Loucy (cell line): ENCODE data around the gene CKS1B.

ENCODE experiments used
- H2AFZ ChIP-seq: fragments of 200-600 bp; sonication (generic); 2 replicates; pipeline ENCODE4 v1.6.0; 2016; ENCODE audit warnings: antibody characterized with exemption, mild to moderate bottlenecking, low read length, moderate library complexity
- H3F3A ChIP-seq: fragments of 200-600 bp; 2 replicates; pipeline ENCODE4 v1.6.0; 2016; ENCODE audit warnings: antibody characterized with exemption, low read depth, mild to moderate bottlenecking
- H3K27me3 ChIP-seq: fragments of 200-600 bp; sonication (generic); 2 replicates; pipeline ENCODE4 v1.6.1; 2014; ENCODE audit warnings: low read length, mild to moderate bottlenecking; ENCODE audit not compliant: insufficient read depth, poor library complexity, severe bottlenecking
- H3K36me3 ChIP-seq: fragments of 200-600 bp; sonication (generic); 2 replicates; pipeline ENCODE4 v1.6.1; 2016; ENCODE audit warnings: low read length; ENCODE audit not compliant: insufficient read depth
- H3K4me1 ChIP-seq: fragments of 200-600 bp; sonication (generic); 2 replicates; pipeline ENCODE4 v1.5.1; 2014; ENCODE audit warnings: low read length, mild to moderate bottlenecking; ENCODE audit not compliant: insufficient read depth, poor library complexity, severe bottlenecking
- H3K4me2 ChIP-seq: fragments of 200-600 bp; sonication (generic); 2 replicates; pipeline ENCODE4 v1.6.0; 2014; ENCODE audit warnings: antibody characterized with exemption, low read length, low read depth, mild to moderate bottlenecking; ENCODE audit not compliant: poor library complexity, severe bottlenecking
- H3K4me3 ChIP-seq: fragments of 200-600 bp; sonication (generic); 2 replicates; pipeline ENCODE4 v1.5.1; 2014; ENCODE audit warnings: low read length, mild to moderate bottlenecking, mixed read lengths; ENCODE audit not compliant: poor library complexity, severe bottlenecking
- H3K79me2 ChIP-seq: fragments of 200-600 bp; sonication (generic); 2 replicates; pipeline ENCODE4 v1.6.1; 2014; ENCODE audit warnings: low read length; ENCODE audit not compliant: insufficient read depth
- H3K9ac ChIP-seq: fragments of 200-600 bp; sonication (generic); 2 replicates; pipeline ENCODE4 v1.6.0; 2014; ENCODE audit warnings: mild to moderate bottlenecking, low read depth, low read length, moderate library complexity; ENCODE audit not compliant: poor library complexity, severe bottlenecking
- H3K9me2 ChIP-seq: fragments of 200-600 bp; sonication (generic); replicated peaks from 2 replicates; pipeline ENCODE4 v1.6.1; 2016; ENCODE audit warnings: low read depth, low read length, mixed read lengths
- H3K9me3 ChIP-seq: fragments of 200-600 bp; sonication (generic); 2 replicates; pipeline ENCODE4 v1.6.1; 2014; ENCODE audit warnings: mild to moderate bottlenecking, antibody characterized with exemption, low read length, low read depth; ENCODE audit not compliant: insufficient read depth
- H4K20me1 ChIP-seq: fragments of 200-600 bp; sonication (generic); 2 replicates; pipeline ENCODE4 v1.6.0; 2014; ENCODE audit warnings: antibody characterized with exemption, low read length, mild to moderate bottlenecking; ENCODE audit not compliant: insufficient read depth, poor library complexity, severe bottlenecking
- EZH2phosphoT487 ChIP-seq: fragments of 200-600 bp; IDR thresholded peaks from 2 replicates; pipeline ENCODE4 v1.6.1; 2018; ENCODE audit warnings: antibody characterized with exemption, mild to moderate bottlenecking, moderate library complexity, borderline replicate concordance
- TF ChIP-seq, protein P1 (sequence below): fragments of 200-600 bp; sonication (generic); conservative IDR thresholded peaks from 2 replicates; pipeline ENCODE4 v1.5.1; 2014; ENCODE audit warnings: mild to moderate bottlenecking, antibody characterized with exemption, low read length

The CKS1B gene

DNA sequence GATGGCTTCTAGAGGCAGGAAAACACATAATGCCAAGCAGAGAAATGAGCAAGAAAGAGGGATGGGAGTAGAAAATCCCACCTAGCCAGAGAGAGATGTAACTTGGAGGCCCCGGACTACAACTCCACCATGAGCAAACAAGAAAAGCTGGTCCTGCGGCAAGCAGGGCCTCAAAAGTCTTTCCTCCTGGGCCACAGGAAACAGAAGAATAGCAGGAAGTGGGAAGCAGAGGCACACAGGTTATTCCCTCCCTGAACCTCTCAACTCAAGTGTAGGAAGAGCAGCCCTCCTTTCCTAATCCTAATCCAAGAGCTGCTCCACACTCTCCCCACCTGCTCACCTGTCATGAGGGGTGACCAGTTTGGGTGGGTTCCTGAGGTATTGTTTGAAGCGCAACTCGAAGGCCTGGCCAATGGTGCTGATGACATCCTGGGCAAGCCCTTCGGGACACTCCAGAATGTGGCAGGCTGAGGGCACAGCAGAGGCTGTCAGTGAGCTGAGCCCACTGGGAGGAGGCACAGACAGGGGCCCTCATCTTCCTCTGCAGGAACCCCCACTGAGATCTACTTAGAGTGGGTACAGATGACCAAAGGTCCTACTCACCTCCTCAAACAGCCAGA, 7.0 kb upstream of the CKS1B start:
- H3F3A ChIP-seq = no peaks in the 10 kb centered on the region; the same call in 1 of the 2 replicates
- no peaks in the 10 kb centered on the region for H3K27me3 ChIP-seq
- no peaks in the 10 kb centered on the region for H3K9me2 ChIP-seq
- H3K9ac ChIP-seq = no peak overlapping the region
- H3K36me3 ChIP-seq = peaks cover 40% of the 10 kb centered on the region; the same call in 1 of the 2 replicates
- H3K79me2 ChIP-seq = peaks cover 56% of the 10 kb centered on the region
- H3K4me1 ChIP-seq = peaks cover 34% of the 10 kb centered on the region
- H4K20me1 ChIP-seq = peaks cover 6% of the 10 kb centered on the region
- H3K4me3 ChIP-seq = no peak overlapping the region
- H3K4me2 ChIP-seq = no peak overlapping the region
- TF ChIP-seq, protein P1, sequence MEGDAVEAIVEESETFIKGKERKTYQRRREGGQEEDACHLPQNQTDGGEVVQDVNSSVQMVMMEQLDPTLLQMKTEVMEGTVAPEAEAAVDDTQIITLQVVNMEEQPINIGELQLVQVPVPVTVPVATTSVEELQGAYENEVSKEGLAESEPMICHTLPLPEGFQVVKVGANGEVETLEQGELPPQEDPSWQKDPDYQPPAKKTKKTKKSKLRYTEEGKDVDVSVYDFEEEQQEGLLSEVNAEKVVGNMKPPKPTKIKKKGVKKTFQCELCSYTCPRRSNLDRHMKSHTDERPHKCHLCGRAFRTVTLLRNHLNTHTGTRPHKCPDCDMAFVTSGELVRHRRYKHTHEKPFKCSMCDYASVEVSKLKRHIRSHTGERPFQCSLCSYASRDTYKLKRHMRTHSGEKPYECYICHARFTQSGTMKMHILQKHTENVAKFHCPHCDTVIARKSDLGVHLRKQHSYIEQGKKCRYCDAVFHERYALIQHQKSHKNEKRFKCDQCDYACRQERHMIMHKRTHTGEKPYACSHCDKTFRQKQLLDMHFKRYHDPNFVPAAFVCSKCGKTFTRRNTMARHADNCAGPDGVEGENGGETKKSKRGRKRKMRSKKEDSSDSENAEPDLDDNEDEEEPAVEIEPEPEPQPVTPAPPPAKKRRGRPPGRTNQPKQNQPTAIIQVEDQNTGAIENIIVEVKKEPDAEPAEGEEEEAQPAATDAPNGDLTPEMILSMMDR = no peak
- TF ChIP-seq EZH2phosphoT487 = no peak
- no peaks in the 10 kb centered on the region for H3K9me3 ChIP-seq
- no peak overlapping the region for H2AFZ ChIP-seq

DNA sequence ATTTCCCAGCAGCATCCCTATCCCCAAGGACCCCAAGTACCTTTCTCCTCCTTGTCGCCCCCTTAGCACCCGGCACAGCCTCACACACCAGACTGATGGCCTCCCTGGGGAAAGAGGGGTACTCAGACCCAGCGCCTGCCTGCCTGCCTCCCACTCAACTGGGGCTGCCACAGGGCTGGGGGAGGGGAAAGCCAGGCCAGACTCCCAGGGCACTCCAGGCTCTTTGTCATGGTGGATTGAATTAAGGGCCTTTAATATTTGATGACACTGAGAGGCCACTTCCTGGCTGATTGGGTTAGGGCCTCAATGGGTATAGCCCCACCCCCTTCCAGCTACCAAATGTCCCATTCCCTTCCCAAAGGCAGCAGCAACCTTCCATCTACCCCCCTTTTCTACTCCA, 5.8 kb upstream of the CKS1B start:
- no peak for TF ChIP-seq EZH2phosphoT487
- TF ChIP-seq, protein P1 = no peak
- Histone ChIP-seq H3K9ac (peak overlapping the region; percentile 52), H3K4me1 (peaks cover 36% of the 10 kb centered on the region), H3K36me3 (peaks cover 32% of the 10 kb centered on the region; the same call in 1 of the 2 replicates), H3K27me3 (no peaks in the 10 kb centered on the region), H2AFZ (no peak overlapping the region), H3K4me3 (no peak overlapping the region), H3K4me2 (peak overlapping the region; percentile 70), H3F3A (peaks cover under 1% of the 10 kb centered on the region; the same call in 1 of the 2 replicates), H3K9me2 (no peaks in the 10 kb centered on the region), H4K20me1 (peaks cover 13% of the 10 kb centered on the region), H3K79me2 (peaks cover 51% of the 10 kb centered on the region), H3K9me3 (no peaks in the 10 kb centered on the region)

DNA sequence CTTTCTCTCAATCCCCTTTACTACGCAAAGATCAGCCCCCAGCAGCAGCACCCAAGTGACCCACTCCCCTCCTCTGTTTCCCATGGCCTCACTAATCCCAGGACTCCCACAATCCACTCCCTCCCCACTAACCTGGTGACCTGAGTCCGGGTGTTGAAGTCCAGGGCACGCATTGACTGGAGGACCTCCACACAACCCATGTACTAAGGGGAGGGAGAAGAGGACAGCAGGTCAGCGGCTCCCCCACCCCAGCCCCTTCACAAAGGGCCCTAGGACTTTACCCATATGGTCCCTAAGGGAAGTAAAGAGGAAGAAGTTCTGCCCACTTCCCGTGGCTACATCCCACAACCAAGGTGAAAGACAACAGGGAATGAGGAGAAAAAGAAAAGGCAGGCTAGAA, 5.2 kb upstream of the CKS1B start:
- Histone ChIP-seq H3K9me3 (no peaks in the 10 kb centered on the region), H3K27me3 (no peaks in the 10 kb centered on the region), H3K4me3 (peak overlapping the region; percentile 63), H3K79me2 (peaks cover 50% of the 10 kb centered on the region), H3F3A (peaks cover 3% of the 10 kb centered on the region; the same call in 1 of the 2 replicates), H3K9ac (peak overlapping the region; percentile 52), H2AFZ (no peak overlapping the region), H3K36me3 (peaks cover 29% of the 10 kb centered on the region; the same call in 1 of the 2 replicates), H4K20me1 (peaks cover 13% of the 10 kb centered on the region), H3K4me1 (peaks cover 37% of the 10 kb centered on the region), H3K4me2 (peak overlapping the region; percentile 70), H3K9me2 (no peaks in the 10 kb centered on the region)
- no peak for TF ChIP-seq EZH2phosphoT487
- TF ChIP-seq, protein P1 = no peak
